ENCODE results near the gene ABLIM3. TPM values are rescaled to one million over a fixed set of nuclear protein-coding genes. Genes with fewer than 3 reads are reported as not detected.

The ABLIM3 gene
- 5.8 TPM for total RNA-seq

GRCh38 chr5:149141224-149141956 lies at the start of gene ABLIM3:
TSS of gene ABLIM3 (plus strand) at chr5:149141493. CDS start at chr5:149142096, 603 bp downstream.
- DNase-seq, result peak; percentile 56

- no peak for DNase-seq
Observed at GRCh38 chr5:149093625-149094024, 47.7 kb upstream of the ABLIM3 start.

- DNase-seq, result no peak
Observed at GRCh38 chr5:149094996-149095395, 46.3 kb upstream of the ABLIM3 start.

GRCh38 chr5:149099920-149100319 lies 41.4 kb upstream of the ABLIM3 start:
- no peak for DNase-seq

GRCh38 chr5:149100331-149100730 lies 41.0 kb upstream of the ABLIM3 start:
- no peak for DNase-seq

- DNase-seq, result no peak
Observed at GRCh38 chr5:149108651-149109280, 32.5 kb upstream of the ABLIM3 start.

- no peak for DNase-seq
Observed at GRCh38 chr5:149110406-149110805, 30.9 kb upstream of the ABLIM3 start.

GRCh38 chr5:149113669-149114068 lies 27.6 kb upstream of the ABLIM3 start:
- no peak for DNase-seq

- peak; percentile 64 for DNase-seq
Observed at GRCh38 chr5:149114403-149115312, 26.6 kb upstream of the ABLIM3 start.

GRCh38 chr5:149117970-149118369 lies 23.3 kb upstream of the ABLIM3 start:
- no peak for DNase-seq

- no peak for DNase-seq
Observed at GRCh38 chr5:149118463-149118862, 22.8 kb upstream of the ABLIM3 start.

GRCh38 chr5:149121145-149121544 lies 20.1 kb upstream of the ABLIM3 start:
- DNase-seq, result no peak

- DNase-seq, result no peak
Observed at GRCh38 chr5:149123211-149123610, 18.1 kb upstream of the ABLIM3 start.

- DNase-seq, result no peak
Observed at GRCh38 chr5:149125386-149125891, 15.9 kb upstream of the ABLIM3 start.

- no peak for DNase-seq
Observed at GRCh38 chr5:149126906-149127305, 14.4 kb upstream of the ABLIM3 start.

GRCh38 chr5:149127394-149127955 lies 13.8 kb upstream of the ABLIM3 start:
- no peak for DNase-seq

- no peak for DNase-seq
Observed at GRCh38 chr5:149128023-149128875, 13.0 kb upstream of the ABLIM3 start.

GRCh38 chr5:149129181-149129580 lies 12.1 kb upstream of the ABLIM3 start:
- DNase-seq, result no peak

- DNase-seq, result no peak
Observed at GRCh38 chr5:149130121-149130914, 11.0 kb upstream of the ABLIM3 start.

- DNase-seq, result no peak
Observed at GRCh38 chr5:149132474-149132873, 8.8 kb upstream of the ABLIM3 start.

Measured in occipital lobe (tissue), 2 donors.